T-helper 1 cell (primary cell): ENCODE data around the gene EHMT1.
"Not testable (repeated sequence)": the region's sequence is repeated elsewhere in the genome, so short reads cannot be mapped to it uniquely, and the experiment has no call there.

Experiments used
- DNase-seq, 5 donors: peaks; one replicate each; pipeline ENCODE4 v3.0.0-alpha.2; 2012 to 2020

Gene EHMT1

GRCh38 chr9:137720571-137721110 is 101.8 kb downstream of the EHMT1 start:
- no peak for DNase-seq

- DNase-seq: peak in 1 of 5 donors; percentile 7
Measured at GRCh38 chr9:137721479-137721878, 102.7 kb downstream of the EHMT1 start.

- DNase-seq: peak in 1 of 5 donors; percentile 14
Measured at GRCh38 chr9:137721899-137722298, 103.1 kb downstream of the EHMT1 start.

- no peak for DNase-seq
Measured at GRCh38 chr9:137722481-137722880, 103.7 kb downstream of the EHMT1 start.

GRCh38 chr9:137723356-137723755 is 104.6 kb downstream of the EHMT1 start:
- peak in 2 of 5 donors; percentile 25 to 36 for DNase-seq

- DNase-seq: no peak
Measured at GRCh38 chr9:137723783-137724445, 105.1 kb downstream of the EHMT1 start.

- DNase-seq: no peak
Measured at GRCh38 chr9:137724818-137725240, 106.0 kb downstream of the EHMT1 start.

- no peak for DNase-seq
Measured at GRCh38 chr9:137725598-137725997, 106.8 kb downstream of the EHMT1 start.

GRCh38 chr9:137726336-137726735 is 107.5 kb downstream of the EHMT1 start:
- not testable (repeated sequence) for DNase-seq

GRCh38 chr9:137726764-137727163 is 108.0 kb downstream of the EHMT1 start:
- no peak for DNase-seq

- DNase-seq: no peak
Measured at GRCh38 chr9:137727716-137728115, 108.9 kb downstream of the EHMT1 start.

GRCh38 chr9:137728444-137729311 is 109.9 kb downstream of the EHMT1 start:
- DNase-seq: no peak

GRCh38 chr9:137731216-137731946 is 112.6 kb downstream of the EHMT1 start:
- DNase-seq: no peak

GRCh38 chr9:137731947-137732813 is 113.4 kb downstream of the EHMT1 start:
- no peak for DNase-seq

GRCh38 chr9:137733429-137733828 is 114.6 kb downstream of the EHMT1 start:
- no peak for DNase-seq

- no peak for DNase-seq
Measured at GRCh38 chr9:137734181-137734580, 115.4 kb downstream of the EHMT1 start.

- DNase-seq: not testable (repeated sequence)
Measured at GRCh38 chr9:137738182-137738696, 119.4 kb downstream of the EHMT1 start.

- no peak for DNase-seq
Measured at GRCh38 chr9:137738703-137739102, 119.9 kb downstream of the EHMT1 start.

- no peak for DNase-seq
Measured at GRCh38 chr9:137739371-137740309, 120.8 kb downstream of the EHMT1 start.

GRCh38 chr9:137740312-137740711 is 121.5 kb downstream of the EHMT1 start:
- no peak for DNase-seq

GRCh38 chr9:137741330-137741729 is 122.5 kb downstream of the EHMT1 start:
- DNase-seq: no peak
